GM20431 (cell line): ENCODE results near the gene STX18.

Experiments
- in situ Hi-C: fragments of 300-500 bp; cut with MseI, MboI; formaldehyde crosslinking; loops from one replicate; pipeline ENCODE4 v1.15.0; 2020; ENCODE audit warnings: low sequenced_read_pairs; ENCODE audit not compliant: unreplicated experiment

The STX18 gene

DNA sequence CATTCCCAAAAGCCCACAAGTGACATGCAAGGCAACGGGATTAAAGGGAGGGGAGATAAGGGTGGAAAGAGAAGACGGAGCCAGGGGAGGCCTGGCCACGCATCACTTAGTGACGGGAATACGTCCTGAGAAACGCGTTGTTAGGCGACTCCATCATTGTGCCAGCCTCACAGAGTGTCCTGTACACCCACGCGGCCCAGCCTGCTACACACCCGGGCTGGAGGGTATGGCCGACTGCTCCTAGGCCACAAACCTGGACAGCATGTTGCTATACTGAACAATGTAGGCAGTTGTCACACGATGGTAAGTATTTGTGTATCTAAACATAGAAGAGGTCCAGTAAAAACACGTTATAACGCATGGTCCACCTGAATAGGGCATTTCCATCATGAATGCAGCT lies 131.6 kb downstream of the STX18 start:
- in situ Hi-C loops: no loop called here

DNA sequence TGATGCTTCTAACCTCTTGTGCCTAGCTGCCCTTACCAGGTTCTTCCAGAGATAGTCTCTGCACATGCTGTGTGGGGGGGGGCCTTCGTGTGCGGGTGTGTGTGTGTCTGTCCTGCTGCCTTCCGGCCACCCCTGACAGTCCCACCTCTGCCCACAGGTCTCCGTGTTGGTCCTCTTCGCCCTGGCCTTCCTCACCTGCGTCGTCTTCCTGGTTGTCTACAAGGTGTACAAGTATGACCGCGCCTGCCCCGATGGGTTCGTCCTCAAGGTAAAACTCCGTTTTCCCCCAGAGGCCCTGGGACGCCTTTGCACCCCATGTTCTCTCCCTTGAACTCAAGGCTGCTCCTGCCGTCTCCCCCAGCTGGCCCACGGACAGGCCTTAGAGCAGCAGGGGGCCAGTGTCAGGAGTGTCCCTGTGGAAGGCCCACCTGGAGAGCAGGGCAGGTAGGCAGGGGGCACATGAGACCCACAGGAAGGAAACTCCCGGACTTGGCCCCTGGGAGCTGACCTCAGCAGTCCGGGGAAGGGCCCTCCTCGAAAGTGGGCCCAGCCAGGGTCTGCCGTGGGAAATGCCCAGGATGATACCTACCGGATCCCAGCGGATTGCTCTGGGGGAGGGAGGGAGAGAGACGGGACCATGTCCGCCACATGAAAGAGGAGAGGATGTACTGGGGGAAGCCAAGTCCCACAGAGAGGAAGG lies 132.3 kb downstream of the STX18 start:
- in situ Hi-C loops: no loop called here

DNA sequence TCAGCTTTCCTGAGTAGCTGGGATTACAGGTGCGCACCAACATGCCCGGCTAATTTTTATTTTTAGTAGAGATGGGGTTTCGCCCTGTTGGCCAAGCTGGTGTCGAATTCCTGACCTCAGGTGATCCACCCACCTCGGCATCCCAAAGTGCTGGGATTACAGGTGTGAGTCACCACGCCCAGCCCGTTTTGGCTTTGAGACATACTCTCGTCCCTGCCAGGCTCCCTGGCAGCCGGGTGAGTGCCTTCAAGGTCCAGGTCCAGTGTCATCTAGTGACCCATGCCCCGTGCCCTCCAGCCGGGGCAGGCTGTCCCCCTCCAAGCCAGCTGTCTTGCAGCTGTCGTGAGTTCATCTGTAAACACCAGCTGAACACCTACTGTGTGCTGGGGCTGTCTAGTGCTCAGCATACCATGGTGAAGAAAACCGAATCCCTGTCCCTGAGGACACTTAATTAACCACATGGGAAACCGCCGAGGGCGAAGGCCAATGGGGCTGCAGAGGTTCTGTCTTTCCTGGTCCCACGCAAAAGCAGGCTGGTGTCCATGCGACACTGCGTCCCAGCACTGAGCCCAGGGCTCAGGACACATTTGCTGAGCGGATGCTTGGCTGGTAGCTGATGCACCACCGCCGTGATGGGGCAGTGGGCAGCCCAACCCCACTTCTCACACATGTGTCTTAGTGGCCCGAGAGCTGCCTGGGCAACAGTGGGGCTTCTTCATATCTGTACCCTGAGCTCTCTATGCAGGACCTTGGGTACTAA lies 133.1 kb downstream of the STX18 start:
- in situ Hi-C loops: no loop called here

GRCh38 chr4:4408132-4408523 lies 133.7 kb downstream of the STX18 start:
- in situ Hi-C loops: no loop called here

- in situ Hi-C loops: no loop called here
Observed at GRCh38 chr4:4407299-4408131, 134.3 kb downstream of the STX18 start.

DNA sequence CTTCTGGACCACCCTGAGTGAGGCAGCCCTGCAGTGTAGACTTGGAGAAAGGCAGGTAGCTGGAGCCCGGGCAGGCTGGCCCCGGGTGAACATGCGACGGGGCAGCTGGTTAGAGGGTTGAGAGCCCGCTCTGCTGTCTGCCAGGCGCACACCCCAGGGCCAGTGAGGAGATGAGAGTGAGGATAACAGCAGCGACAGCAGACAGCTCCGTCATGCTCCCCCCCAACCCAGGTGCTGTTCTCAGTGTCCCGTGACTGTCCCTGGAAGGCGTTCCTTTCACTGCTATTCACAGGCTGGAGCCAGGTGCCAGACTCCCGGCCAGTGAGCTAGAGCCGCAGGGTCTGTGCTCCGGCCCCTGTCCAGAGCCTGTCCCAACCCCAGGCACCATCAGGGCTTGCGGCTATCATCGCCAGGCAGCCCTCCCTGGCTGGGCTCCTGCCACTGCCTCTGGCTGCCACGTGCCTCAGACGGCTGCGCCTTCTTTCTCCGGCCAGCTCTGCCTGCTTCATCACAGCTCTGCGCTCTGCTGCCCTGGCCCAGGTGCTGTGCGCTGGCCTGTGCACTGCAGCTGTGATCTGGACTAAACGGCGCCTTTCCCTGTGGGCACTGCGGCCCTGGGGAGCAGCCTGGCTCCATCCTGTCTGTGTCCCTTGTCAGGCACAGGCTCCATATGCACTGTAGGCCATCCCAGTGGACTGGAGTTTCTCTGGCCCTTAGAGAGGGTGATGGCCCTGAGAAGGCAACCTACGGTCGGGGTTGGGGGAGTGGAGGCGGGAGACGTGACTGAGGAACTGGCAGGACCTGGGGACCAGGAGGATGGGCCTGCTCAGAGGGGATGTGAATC lies 135.2 kb downstream of the STX18 start:
- in situ Hi-C loops: no loop called here

- in situ Hi-C loops: no loop called here
Observed at GRCh38 chr4:4405358-4405962, 136.4 kb downstream of the STX18 start.

GRCh38 chr4:4402966-4403365 lies 138.9 kb downstream of the STX18 start:
- in situ Hi-C loops: no loop called here

DNA sequence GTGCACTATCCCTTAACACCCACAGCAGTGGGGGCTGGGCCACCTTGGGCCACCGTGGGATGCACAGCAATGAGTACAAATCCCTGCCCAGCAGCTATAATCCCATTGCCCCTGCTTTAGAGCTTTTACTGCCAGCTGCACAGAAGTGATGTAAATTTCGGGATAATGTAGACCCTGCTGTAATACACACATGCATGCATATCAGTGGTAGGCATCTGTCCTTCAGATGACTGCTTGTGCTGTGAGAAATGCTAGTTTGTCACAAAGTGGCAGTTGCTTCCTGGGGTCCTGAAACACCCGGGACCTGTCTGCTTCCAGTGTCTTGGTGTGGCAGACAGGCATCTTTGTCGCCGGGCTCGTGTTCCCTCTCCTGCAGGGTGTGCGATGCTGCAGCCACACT lies 140.8 kb downstream of the STX18 start:
- in situ Hi-C loops: no loop called here

DNA sequence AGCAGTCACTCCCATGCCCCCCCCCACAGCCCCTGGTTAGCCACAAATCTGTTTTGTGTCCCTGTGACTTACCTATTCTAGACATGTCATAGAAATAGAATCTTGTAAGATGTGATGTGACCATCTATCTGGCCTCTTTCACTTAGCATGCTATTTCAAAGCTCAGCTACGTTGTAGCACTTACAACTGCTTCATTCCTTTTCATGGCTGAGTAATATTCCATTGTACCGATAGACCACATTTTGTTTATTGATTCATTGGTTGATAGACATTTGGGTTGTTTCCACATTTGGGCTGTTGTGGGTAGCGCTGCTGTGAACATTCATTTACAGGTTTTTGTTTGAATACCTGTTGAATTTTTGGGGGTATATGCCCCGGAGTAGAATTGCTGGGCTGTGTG lies 143.4 kb downstream of the STX18 start:
- in situ Hi-C loops: no loop called here

DNA sequence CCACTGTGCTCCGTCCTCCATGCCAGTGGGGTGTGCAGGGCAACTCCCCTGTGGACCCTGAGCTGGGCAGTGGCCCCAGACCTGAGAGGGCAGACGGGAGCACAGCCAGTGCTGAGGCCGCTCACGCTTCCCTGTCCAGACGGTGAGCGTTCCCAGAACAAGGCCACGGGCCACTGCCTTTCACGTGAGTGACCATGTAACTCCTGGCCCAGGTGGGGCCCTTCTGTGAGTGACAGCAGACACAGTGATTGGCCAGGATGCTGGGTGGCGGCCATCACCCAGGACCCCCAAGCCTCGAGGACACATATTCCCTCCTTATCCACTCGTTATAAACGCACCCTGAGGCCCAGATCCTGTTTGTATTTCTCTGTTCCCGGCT lies 144.4 kb downstream of the STX18 start:
- in situ Hi-C loops: no loop called here

GRCh38 chr4:4396628-4397440 lies 145.0 kb downstream of the STX18 start:
- in situ Hi-C loops: no loop called here

DNA sequence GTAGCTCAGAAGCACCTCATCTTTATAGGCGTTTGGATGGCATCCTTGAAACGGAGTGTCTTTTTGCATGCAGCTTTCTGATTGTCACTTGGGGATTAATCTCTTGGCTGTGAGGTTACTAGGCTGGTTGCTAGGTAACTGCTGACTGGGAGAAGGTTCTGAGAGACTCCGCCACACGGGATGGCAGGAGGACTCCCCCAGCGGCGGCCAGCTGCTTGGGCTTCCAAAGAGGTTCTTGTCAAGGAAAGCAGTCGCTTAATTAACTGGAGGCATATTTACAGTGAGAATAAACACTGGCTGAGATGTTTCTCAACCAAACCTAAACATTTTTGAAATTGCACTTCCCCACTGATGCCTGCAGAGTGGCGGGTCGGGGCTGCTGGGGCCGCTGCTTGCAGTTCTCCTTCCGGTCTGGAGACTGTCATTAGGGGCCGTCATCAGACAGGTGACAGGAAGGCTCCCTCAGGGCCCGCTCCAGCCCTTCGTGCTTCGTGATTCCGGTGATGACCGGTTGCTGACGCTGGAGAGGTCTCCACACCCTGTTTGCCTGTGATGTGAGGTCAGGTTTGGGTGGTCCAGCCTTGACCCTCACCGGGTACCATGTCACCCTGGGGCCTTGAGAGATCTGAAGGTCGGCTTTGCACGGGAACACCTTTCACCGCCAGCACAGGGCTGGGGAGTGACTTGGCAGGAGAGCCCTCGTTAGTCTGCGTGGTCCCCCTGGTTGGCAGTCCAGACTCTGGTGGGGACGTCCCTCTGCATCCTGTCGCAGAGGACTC lies 145.8 kb downstream of the STX18 start:
- in situ Hi-C loops: no loop called here

- in situ Hi-C loops: no loop called here
Observed at GRCh38 chr4:4395371-4395770, 146.5 kb downstream of the STX18 start.

- in situ Hi-C loops: no loop called here
Observed at GRCh38 chr4:4394644-4395043, 147.2 kb downstream of the STX18 start.

DNA sequence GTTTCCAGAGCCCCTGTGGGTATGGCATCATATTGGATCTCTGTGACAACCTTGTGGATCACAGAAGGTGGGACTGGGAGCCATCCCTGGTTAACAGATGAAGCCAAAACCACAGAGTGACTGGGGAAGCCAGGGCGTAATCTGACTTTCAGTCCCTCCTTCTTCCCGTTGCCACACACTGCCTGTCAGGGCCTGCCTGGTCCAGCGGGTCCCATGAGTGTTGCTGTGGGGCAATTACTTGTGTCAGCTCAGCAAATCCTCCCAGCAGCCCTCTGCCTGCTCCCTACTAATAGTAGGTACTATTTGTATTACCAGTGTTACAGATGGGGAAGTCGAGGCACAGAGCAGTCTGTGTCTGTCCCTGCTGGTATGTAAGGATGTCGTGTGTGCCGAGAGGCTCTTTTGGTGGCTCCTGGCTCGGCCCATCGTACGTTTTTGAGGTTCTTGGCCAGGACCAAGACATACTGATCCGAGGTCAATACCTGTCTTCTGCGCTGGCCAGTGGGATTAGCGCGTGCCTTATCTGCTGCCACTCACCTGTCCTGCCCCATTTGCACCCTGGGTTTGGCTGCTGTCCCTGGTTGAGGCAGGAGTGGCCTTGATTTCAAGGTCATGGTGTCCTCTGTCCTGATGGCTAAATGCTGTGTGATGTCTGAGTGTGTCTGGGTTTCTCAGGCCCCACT lies 149.2 kb downstream of the STX18 start:
- in situ Hi-C loops: no loop called here

- in situ Hi-C loops: no loop called here
Observed at GRCh38 chr4:4391866-4392265, 150.0 kb downstream of the STX18 start.
